ENCODE measurements around the gene ALOX15.
"Not testable (repeated sequence)": the region's sequence is repeated elsewhere in the genome, so short reads cannot be mapped to it uniquely, and the experiment has no call there.

Gene ALOX15

GRCh38 chr17:4617090-4617489 lies 24.4 kb downstream of the ALOX15 start:
- no peak for FAIRE-seq

GRCh38 chr17:4616476-4616875 lies 25.0 kb downstream of the ALOX15 start:
- no peak for FAIRE-seq

- no peak for FAIRE-seq
These were observed 30.8 kb downstream of the ALOX15 start for GRCh38 chr17:4610656-4611055.

- no peak for FAIRE-seq
These were observed 31.3 kb downstream of the ALOX15 start for GRCh38 chr17:4610162-4610561.

- no peak for FAIRE-seq
These were observed 31.7 kb downstream of the ALOX15 start for GRCh38 chr17:4609761-4610160.

DNA sequence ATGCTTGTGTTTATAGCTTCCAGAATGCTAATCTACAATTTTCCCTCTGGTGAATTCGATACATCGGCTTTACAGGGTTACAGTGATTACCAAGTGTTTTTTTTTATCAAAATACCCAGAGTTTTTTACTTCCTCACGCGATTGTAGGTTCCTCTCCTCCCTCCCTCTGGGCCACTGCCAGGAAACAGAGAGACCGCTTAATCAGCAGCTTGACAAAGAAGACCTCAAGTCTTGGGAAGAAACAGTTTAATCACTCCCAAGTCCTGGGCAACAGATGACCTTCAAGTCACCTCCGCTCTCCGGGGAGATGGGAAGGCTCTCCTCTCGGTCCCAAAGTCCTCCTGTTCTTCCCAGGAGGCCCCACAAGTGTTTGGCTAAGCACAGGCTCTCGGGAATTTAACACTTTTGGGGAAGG lies 33.7 kb downstream of the ALOX15 start:
- no peak for FAIRE-seq

DNA sequence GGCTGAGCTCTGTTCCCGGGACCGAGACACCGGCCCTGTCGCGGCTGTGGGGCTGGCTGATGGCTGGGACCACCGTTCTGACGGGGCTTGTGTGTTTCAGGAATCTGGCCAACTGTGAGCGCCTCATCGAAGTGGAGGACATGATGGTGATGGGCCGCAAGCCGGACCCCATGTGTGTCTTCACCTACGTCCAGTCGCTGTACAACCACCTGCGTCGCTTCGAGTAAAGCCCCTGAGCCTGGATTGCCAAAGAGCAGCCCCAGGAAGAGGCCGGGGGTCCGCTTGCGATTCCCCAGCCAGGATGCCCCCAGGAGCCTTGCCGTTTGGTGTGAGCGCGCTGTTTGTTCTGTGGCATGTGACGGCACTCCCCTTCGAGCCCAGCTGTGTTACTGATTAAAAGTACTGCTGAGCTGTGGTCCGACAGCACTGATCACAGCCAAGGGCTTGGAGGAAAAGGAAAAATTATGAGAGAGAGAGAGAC lies 34.2 kb downstream of the ALOX15 start:
- FAIRE-seq = no peak

DNA sequence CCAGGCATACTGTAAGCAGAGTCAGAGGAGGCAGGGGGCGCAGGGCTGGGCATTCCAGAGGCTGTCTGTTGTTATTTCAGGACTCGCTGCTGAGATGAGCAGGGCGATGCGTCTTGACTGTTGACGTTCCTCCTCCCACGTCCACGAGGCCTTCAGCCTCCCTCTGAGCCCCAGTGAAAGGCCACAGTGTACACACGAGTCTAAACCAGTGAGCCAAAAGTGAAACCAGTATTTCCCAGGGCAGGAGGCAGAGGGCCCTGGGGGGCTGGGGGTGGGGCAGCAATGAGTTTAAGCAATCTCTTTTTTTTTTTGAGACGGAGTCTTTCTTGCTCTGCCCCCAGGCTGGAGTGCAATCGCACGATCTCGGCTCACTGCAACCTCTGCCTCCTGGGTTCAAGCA lies 35.7 kb downstream of the ALOX15 start:
- FAIRE-seq = no peak

DNA sequence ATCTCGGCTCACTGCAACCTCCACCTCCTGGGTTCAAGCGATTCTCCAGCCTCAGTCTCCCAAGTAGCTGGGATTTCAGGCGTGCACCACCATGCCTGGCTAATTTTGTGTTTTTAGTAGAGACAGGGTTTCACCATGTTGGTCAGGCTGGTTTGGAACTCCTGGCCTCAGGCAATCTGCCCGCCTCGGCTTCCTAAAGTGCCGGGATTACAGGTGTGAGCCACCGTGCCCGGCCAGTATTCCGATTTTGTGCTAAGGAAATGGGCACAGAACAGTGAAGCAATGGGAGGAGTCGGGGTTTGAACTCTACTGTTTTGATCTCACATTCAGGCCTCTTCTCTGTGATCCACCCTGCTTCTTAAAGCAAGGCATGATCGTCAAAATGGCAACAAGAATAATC lies 36.7 kb downstream of the ALOX15 start:
- not testable (repeated sequence) for FAIRE-seq

GRCh38 chr17:4604111-4604644 lies 37.3 kb downstream of the ALOX15 start:
- FAIRE-seq = no peak

DNA sequence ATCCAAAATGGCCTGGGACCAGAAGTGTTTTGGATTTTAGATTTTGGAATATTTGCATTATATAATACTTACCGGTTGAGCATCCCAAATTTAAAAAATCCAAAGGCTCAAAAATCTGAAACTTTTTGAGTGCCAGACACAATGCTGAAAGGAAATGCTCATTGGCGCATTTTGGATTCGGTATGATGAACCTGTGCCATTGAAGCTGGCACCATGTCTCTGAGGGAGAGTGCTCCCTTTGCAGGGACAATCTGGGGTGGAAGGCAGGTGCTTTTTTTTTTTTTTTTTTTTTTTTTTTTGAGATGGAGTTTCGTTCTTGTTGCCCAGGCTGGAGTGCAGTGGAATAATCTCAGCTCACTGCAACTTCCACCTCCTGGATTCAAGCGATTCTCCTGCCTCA lies 39.4 kb downstream of the ALOX15 start:
- FAIRE-seq = no peak

DNA sequence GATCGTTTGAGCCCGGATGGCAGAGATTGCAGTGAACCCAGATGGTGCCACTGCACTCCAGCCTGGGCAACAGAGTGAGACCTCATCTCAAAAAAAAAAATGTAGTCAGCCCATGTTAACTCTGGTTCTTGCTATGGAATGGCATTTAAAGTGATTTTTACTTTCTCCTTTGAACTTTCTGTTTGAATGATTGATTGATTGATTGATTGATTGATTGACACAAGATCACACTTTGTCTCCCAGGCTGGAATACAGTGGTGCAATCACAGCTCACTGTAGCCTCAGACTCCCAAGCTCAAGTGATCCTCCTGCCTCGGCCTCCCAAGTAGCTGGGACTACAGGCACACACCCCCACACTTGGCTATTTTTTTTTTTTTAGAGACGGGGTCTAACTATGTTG lies 40.2 kb downstream of the ALOX15 start:
- no peak for FAIRE-seq

GRCh38 chr17:4600563-4600962 lies 40.9 kb downstream of the ALOX15 start:
- FAIRE-seq = no peak

GRCh38 chr17:4599505-4600281 lies 41.8 kb downstream of the ALOX15 start:
- FAIRE-seq = no peak

DNA sequence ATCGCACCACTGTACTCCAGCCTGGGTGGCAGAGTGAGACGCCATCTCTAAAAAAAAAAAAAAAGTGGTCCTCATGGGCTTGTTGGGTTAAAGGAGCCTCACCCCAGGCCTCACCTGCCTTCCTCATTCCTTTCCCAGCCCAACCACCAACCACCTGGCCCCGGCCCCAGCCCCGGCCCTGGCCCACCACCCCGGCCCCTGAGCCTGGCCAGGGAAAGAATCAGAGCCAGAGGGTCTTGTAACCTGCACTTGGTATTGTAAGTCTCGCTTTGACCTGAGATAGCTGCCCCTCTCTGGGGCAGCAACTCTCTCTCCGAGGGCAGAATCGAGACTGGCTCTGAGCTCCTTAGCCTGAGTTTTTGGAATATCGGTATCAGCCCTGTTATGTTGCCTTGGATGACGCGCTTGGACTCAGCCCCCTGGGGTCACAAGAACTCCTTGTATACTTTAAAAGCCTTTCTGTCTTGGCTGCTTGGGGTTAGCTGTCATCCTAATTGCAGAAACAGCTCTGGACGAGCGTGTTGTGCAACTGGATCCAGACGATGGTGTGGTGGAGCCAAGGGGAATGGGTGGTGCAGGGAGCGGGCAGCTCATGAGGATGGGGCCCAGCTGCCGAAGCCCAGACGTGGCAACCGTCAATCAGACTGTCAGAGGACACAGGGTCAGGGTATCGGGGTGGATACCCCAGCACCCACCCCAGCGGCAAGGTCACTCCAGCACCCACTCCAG lies 42.5 kb downstream of the ALOX15 start:
- no peak for FAIRE-seq

GRCh38 chr17:4597975-4598374 lies 43.5 kb downstream of the ALOX15 start:
- FAIRE-seq = no peak

DNA sequence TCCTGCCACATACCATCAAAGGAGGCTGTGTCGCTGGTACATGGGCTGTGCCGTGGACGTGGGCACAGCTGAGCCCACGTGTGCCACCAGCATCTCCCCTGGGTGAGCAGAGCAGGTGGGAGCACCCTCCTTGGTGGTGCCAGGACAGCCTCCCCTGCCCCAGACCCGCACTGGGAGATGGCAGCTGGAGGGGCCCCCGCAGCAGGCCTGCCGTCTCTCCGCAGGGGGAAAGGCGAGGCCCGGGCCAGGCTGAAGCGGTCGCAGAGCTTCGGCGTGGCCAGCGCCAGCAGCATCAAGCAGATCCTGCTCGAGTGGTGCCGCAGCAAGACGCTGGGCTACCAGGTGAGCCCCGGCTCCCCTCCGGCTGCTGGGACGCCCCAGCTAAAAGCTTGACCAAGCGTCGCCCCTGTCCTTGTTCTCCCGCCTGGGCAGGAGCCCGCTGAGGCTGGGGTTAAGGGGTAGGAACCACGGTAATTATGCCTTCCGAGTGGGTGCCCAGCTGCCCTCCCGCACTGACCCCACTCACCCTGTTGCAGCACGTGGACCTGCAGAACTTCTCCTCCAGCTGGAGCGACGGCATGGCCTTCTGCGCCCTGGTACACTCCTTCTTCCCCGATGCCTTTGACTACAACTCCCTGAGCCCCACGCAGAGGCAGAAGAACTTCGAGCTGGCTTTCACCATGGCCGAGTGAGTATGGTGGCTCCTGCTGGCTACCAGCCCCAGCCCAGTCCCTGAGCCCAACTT lies 44.7 kb downstream of the ALOX15 start:
- FAIRE-seq = no peak

GRCh38 chr17:4595685-4596342 lies 45.7 kb downstream of the ALOX15 start:
- not testable (repeated sequence) for FAIRE-seq

DNA sequence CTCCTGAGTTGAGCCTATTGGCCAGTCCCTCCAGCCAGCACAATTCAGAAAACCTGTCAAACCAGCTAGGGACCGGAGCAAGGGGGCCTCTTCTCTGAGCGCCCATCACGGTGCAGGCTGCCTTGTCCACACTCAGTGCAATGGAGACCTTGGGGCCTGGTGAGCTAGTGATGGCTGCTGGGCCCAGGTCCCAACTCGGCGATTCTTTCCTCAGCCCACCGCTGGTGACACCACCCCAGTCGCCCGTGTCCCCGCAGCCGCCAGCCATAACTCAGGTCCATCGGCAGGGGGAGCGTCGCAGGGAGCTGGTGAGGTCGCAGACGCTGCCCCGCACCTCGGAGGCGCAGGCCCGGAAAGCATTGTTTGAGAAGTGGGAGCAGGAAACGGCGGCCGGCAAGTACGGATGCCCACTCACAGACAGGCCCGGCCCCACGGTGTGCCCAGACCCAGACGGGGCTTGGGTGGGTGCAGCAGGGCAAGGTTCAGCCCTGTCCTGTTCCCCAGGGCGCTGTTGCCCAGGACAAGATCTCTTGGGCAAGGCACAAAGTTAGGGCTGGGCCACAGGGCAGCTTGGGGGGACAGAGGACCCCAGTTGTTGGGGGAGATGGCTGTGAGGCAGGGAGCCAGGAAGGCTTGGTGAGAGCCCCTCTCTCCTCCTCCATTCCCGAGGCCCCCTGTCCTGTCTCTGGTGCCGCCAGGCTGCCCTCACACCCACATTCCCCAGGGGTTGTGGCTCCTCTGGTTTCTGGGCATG lies 46.4 kb downstream of the ALOX15 start:
- no peak for FAIRE-seq

DNA sequence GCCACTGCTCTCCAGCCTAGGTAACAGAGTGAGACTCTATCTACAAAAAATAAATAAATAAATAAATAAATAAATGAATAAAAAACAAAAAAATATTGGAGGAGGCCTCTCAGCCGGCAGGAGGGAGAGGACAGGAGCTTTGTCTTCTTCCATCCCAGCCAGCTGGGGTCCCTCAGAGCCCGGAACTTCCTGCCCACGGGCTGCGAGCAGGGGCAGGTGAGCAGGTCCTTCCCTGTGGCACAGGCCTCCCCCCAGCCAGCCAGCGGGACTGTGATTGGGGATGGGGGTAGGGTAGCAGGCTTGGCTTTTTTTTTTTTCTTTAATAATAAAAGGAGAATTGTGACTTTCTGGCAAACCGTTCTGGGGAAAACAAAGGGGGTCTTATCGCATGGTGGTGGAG lies 47.1 kb downstream of the ALOX15 start:
- no peak for FAIRE-seq

- FAIRE-seq = no peak
These were observed 48.5 kb downstream of the ALOX15 start for GRCh38 chr17:4593021-4593421.
